Endodermal cell (in vitro differentiated cells): ENCODE measurements around the gene ADCYAP1R1. TPM values are rescaled to one million over a fixed set of nuclear protein-coding genes. Genes with fewer than 3 reads are reported as not detected.

Experiments used
- DNase-seq: peaks from one replicate; pipeline ENCODE4 v3.0.0-alpha.2; 2017
- H3K27ac ChIP-seq: 2 replicates; pipeline ENCODE4 v1.5.1; 2013; ENCODE audit warnings: mild to moderate bottlenecking, low read depth, low read length, moderate library complexity
- H3K27me3 ChIP-seq: 2 replicates; pipeline ENCODE4 v1.6.1; 2013; ENCODE audit warnings: mild to moderate bottlenecking, low read length, moderate library complexity; ENCODE audit not compliant: insufficient read depth, control insufficient read depth, poor library complexity, severe bottlenecking
- H3K36me3 ChIP-seq: 2 replicates; pipeline ENCODE4 v1.7.0; 2013; ENCODE audit warnings: mild to moderate bottlenecking, low read length, moderate library complexity; ENCODE audit not compliant: control insufficient read depth, insufficient read depth
- H3K4me1 ChIP-seq: one replicate; pipeline ENCODE4 v1.7.0; 2013; ENCODE audit warnings: low read length; ENCODE audit not compliant: control insufficient read depth, insufficient read depth
- H3K4me3 ChIP-seq: 2 replicates; pipeline ENCODE4 v1.5.1; 2013; ENCODE audit warnings: mild to moderate bottlenecking, low read length, moderate library complexity
- H3K9ac ChIP-seq: 2 replicates; pipeline ENCODE4 v1.6.1; 2013; ENCODE audit warnings: mild to moderate bottlenecking, low read length, moderate library complexity; ENCODE audit not compliant: poor library complexity, severe bottlenecking; ENCODE audit errors: extremely low read depth
- H3K9me3 ChIP-seq: 2 replicates; pipeline ENCODE4 v1.6.1; 2013; ENCODE audit warnings: mild to moderate bottlenecking, low read length, moderate library complexity; ENCODE audit not compliant: control insufficient read depth
- H3K27ac Mint-ChIP-seq: 2 replicates; pipeline ENCODE4 v1.8.0; 2020; ENCODE audit warnings: mixed read lengths
- H3K27me3 Mint-ChIP-seq: 2 replicates; pipeline ENCODE4 v1.8.0; 2021; ENCODE audit warnings: mild to moderate bottlenecking, mixed read lengths; ENCODE audit not compliant: insufficient read depth
- H3K36me3 Mint-ChIP-seq: 2 replicates; pipeline ENCODE4 v1.8.0; 2020; ENCODE audit warnings: low read depth, mixed read lengths
- H3K4me1 Mint-ChIP-seq: 2 replicates; pipeline ENCODE4 v1.8.0; 2020; ENCODE audit warnings: mixed read lengths
- H3K4me3 Mint-ChIP-seq: 2 replicates; pipeline ENCODE4 v1.8.0; 2020; ENCODE audit warnings: mild to moderate bottlenecking, moderate library complexity, mixed read lengths
- H3K9me3 Mint-ChIP-seq: 2 replicates; pipeline ENCODE4 v1.8.0; 2020; ENCODE audit warnings: mild to moderate bottlenecking, mixed read lengths
- WGBS, 2 experiments: methylation state at CpG; one replicate each; pipeline versions ENCODE4 v1.1.5 to v1.1.7; 2013; ENCODE audit warnings: missing lambda C conversion rate in 2 of 2, mixed read lengths in 1 of 2; ENCODE audit not compliant: insufficient coverage in 1 of 2, insufficient read length in 1 of 2; 5-methylcytosine and 5-hydroxymethylcytosine counted together
- total RNA-seq, 2 donors: library from RNA; stranded (reverse); fragmentation: NEBNext Ultra II Directional in 1 of 2; extraction: Animal tissue kit (Norgen Biotek cat#: 25700) in 1 of 2; gene quantifications; 2 replicates in 1 of 2; 3 replicates in 1 of 2; pipeline ENCODE4 v1.2.1, GENCODE V29; 2021
- TF ChIP-seq, protein P1 (sequence below): fragments of 200-600 bp; sonication (generic); conservative IDR thresholded peaks from 2 replicates; pipeline ENCODE4 v1.5.0; 2021; ENCODE audit warnings: antibody characterized with exemption, mild to moderate bottlenecking

Gene ADCYAP1R1
- total RNA-seq, 2 donors from 2014 or later = 1.2 to 2.1 TPM

DNA sequence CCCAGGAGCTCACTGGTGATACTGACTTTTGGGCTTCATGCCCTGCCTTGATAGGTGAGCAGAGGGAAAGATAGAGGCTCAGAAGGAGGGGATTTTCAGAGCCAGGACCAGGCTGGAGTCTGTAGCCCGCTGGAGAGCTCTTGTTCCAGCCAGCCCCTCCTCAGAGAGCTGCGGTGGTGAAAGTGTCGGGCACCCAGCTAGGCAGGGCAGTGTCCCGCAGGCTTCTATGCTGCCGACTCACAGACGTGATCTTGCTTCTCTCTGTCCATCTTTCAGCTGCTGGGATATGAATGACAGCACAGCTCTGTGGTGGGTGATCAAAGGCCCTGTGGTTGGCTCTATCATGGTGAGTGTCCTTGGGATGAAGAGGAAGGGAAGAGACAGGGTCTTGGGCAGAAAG is 35.2 kb downstream of the ADCYAP1R1 start:
- Mint-ChIP-seq H3K4me1 (no peaks in the 10 kb centered on the region), H3K27me3 (no peaks in the 10 kb centered on the region), H3K27ac (no peak overlapping the region), H3K9me3 (no peaks in the 10 kb centered on the region), H3K4me3 (no peak overlapping the region), H3K36me3 (no peaks in the 10 kb centered on the region)
- TF ChIP-seq, protein P1, sequence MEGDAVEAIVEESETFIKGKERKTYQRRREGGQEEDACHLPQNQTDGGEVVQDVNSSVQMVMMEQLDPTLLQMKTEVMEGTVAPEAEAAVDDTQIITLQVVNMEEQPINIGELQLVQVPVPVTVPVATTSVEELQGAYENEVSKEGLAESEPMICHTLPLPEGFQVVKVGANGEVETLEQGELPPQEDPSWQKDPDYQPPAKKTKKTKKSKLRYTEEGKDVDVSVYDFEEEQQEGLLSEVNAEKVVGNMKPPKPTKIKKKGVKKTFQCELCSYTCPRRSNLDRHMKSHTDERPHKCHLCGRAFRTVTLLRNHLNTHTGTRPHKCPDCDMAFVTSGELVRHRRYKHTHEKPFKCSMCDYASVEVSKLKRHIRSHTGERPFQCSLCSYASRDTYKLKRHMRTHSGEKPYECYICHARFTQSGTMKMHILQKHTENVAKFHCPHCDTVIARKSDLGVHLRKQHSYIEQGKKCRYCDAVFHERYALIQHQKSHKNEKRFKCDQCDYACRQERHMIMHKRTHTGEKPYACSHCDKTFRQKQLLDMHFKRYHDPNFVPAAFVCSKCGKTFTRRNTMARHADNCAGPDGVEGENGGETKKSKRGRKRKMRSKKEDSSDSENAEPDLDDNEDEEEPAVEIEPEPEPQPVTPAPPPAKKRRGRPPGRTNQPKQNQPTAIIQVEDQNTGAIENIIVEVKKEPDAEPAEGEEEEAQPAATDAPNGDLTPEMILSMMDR = no peak
- no peak overlapping the region for H3K4me3 ChIP-seq
- no peaks in the 10 kb centered on the region for H3K36me3 ChIP-seq
- H3K27ac ChIP-seq = no peak overlapping the region
- WGBS, 2 experiments = 89 to 90% methylated on average over 2 to 6 of the region's 6 CpGs
- no peak overlapping the region for H3K9ac ChIP-seq
- no peaks in the 10 kb centered on the region for H3K4me1 ChIP-seq
- no peak for DNase-seq
- no peaks in the 10 kb centered on the region for H3K9me3 ChIP-seq
- no peaks in the 10 kb centered on the region for H3K27me3 ChIP-seq

DNA sequence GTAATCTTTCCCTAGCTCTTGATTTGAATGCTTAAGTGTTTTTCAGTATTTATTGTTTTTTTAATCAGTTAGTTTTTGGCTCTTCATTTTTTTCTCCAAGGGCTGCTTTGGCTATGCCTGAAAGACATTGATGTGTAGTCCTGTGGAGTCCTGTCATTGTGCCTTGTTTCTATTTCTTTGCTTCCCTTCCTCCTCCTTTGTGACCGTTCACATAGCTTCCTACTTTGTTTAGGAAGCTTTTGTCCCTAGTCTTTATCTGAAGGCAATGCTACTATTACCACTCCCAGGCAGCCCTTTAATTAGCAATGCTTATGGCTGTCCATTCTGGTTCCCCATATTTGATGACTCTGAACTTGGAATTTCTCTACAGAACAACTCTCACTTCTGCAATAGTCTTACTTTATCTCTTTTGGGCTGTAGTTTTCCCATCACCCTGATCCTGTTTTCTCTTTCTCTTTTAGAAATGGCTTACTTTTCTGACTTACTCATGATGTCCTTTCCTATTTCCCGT is 39.9 kb downstream of the ADCYAP1R1 start:
- TF ChIP-seq, protein P1 = no peak
- H3K4me3 Mint-ChIP-seq = no peak overlapping the region
- no peaks in the 10 kb centered on the region for H3K4me1 Mint-ChIP-seq

DNA sequence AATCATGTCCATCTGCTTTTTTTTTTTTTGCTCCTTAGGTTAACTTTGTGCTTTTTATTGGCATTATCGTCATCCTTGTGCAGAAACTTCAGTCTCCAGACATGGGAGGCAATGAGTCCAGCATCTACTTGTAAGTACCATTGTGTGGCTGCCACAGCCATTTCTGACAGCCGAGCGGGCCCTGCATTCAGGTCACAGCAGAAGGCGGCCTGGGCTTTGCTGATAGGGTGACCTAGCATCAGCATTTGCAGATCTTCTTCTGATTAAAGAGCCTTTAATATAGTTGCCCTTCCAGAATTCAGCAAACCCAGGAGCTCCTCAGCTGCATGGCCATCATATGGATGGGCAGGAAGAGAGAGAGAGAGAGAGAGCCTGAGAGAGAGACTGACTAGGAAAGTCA is 40.5 kb downstream of the ADCYAP1R1 start:
- H3K27ac Mint-ChIP-seq = no peak overlapping the region
- Histone ChIP-seq H3K9me3 (no peaks in the 10 kb centered on the region), H3K9ac (no peak overlapping the region), H3K4me3 (no peak overlapping the region), H3K4me1 (no peaks in the 10 kb centered on the region), H3K27me3 (no peaks in the 10 kb centered on the region), H3K27ac (no peak overlapping the region), H3K36me3 (no peaks in the 10 kb centered on the region)
- H3K27me3 Mint-ChIP-seq = no peaks in the 10 kb centered on the region
- no peak for DNase-seq
- TF ChIP-seq, protein P1 = no peak
- no peaks in the 10 kb centered on the region for H3K9me3 Mint-ChIP-seq
- H3K4me3 Mint-ChIP-seq = no peak overlapping the region
- 90 to 94% methylated on average over 4 of the region's 4 CpGs for WGBS, 2 experiments
- no peaks in the 10 kb centered on the region for H3K36me3 Mint-ChIP-seq
- no peaks in the 10 kb centered on the region for H3K4me1 Mint-ChIP-seq

More for the DNA sequence above, 39.9 kb downstream of the ADCYAP1R1 start:
- H3K27me3 Mint-ChIP-seq = no peaks in the 10 kb centered on the region
- WGBS, 2 experiments = 58 to 82% methylated on average over 1 to 2 of the region's 2 CpGs
- peak overlapping the region; percentile 56 for H3K27ac ChIP-seq
- H3K36me3 ChIP-seq = no peaks in the 10 kb centered on the region
- no peaks in the 10 kb centered on the region for H3K9me3 Mint-ChIP-seq
- no peaks in the 10 kb centered on the region for H3K27me3 ChIP-seq
- no peaks in the 10 kb centered on the region for H3K4me1 ChIP-seq
- H3K27ac Mint-ChIP-seq = no peak overlapping the region
- DNase-seq = no peak
- no peak overlapping the region for H3K4me3 ChIP-seq
- no peaks in the 10 kb centered on the region for H3K36me3 Mint-ChIP-seq
- H3K9me3 ChIP-seq = no peaks in the 10 kb centered on the region
- no peak overlapping the region for H3K9ac ChIP-seq
